Aortic smooth muscle cell (primary cell): ENCODE results near the gene MCHR2. TPM values are rescaled to one million over a fixed set of nuclear protein-coding genes. Genes with fewer than 3 reads are reported as not detected.

Experiments
- total RNA-seq: library from RNA; depleted of rRNA; stranded (reverse); fragments of >200 nt; gene quantifications from 2 replicates; pipeline ENCODE4 v1.2.3, GENCODE V29; 2014

MCHR2 gene, protein sequence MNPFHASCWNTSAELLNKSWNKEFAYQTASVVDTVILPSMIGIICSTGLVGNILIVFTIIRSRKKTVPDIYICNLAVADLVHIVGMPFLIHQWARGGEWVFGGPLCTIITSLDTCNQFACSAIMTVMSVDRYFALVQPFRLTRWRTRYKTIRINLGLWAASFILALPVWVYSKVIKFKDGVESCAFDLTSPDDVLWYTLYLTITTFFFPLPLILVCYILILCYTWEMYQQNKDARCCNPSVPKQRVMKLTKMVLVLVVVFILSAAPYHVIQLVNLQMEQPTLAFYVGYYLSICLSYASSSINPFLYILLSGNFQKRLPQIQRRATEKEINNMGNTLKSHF
- not detected in 2 replicates for total RNA-seq

DNA sequence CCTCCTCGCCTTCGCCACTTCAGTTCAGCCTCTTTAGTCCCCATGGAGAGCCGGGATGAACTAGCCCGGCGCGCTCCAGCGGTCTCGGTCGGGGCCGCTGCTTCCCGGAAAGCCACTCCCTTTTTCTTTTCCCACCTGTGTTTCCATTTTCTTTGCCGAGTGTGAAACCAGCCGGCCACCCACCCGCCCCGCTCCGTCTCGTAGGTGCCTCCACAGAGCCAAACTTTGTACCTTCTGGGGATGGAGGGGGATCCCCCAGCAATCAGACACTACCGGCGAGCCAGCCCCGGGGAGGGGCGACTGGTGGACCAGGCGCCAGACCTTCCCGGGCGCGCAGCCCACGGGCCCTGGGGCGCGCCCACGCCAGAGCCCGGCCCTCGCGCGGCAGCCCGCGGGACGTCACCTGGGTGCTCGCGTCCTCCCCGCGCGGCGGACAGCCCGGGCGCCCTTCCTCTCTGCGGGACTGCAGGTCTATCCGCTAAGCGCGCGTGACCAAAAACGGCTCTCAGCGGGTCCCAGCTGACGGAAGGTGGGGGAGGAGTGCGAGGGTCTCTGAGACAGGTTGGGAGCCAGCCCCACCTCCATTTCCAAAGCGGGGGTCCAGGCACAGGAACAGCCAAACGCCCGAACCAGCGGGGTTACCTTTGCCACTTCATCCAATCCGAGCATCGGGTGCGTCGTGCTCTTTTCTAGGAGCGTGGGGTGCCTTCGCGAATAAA, at the start of gene MCHR2:
TSS of gene MCHR2 (minus strand) at position 691 of the 719 bp plus-strand sequence. CDS start 38,076 bp downstream, outside the sequence.

